Activated CD4-positive, CD25-positive, alpha-beta regulatory T cell treated with anti-CD3 and anti-CD28 coated beads, Interleukin-2, amount 50 U/mL, for 72 hours (primary cell): ENCODE measurements around the gene CHEK2.
"Not testable (repeated sequence)": the region's sequence is repeated elsewhere in the genome, so short reads cannot be mapped to it uniquely, and the experiment has no call there.

ENCODE experiments used
- DNase-seq: peaks from one replicate; pipeline ENCODE4 v3.0.0; 2021

Gene CHEK2

DNA sequence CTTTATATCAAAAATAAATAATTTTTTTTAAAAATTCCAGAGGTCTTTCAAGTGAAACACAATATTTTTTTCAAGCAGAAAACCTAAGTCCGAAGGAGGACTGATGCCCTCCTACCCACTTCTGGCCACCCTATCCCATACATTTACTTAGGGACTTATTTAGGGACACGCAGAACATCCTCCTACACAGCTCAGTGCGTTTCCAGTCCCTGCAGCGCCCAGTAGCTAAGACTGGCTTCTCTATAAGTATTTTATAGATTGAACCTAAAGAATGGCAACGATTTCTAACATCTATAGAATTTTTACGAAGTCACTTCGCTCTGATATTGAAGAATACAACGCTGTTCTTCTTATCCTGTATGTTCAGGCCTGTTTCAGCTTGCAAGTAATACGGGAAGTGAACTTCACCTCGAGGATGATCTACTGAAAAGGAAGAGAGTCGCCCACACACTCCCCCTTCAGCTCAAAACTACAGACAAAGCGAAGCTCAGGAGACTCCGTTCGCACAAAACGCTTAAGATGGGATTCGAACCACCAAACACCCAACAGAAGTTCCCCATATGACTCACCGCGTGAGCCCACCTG lies 328 bp downstream of the CHEK2 start:
- DNase-seq = no peak

DNA sequence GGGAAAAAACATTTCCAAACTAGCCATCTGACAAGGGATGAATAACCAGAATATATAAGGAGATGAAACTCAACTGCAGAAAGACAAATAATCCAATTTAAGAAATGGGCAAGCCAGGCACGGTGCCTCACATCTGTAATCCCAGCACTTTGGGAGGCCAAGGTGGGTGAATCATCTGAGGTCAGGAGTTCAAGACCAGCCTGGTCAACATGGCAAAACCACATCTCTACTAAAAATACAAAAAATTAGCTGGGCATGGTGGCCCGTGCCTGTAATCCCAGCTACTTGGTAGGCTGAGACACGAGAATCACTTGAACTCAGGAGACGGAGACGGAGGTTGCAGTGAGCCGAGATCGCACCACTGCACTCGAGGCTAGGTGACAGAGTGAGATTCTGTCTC lies 2.7 kb downstream of the CHEK2 start:
- not testable (repeated sequence) for DNase-seq

DNA sequence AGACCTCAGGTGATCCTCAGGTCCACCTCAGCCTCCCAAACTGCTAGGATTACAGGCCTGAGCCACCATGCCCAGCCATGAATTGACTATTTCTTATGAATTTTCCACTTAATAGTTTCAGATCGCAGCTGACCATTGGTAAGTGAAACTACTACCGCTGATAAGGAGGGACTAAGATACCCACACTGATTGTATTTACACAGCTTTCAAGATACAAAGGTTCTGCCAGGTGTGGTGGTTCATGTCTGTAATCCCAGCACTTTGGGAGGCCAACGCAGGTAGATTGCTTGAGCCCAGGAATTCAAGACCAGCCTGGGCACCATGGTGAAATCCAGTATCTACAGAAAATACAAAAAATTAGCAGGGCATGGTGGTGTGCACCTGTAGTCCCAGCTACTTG lies 3.9 kb downstream of the CHEK2 start:
- no peak for DNase-seq

DNA sequence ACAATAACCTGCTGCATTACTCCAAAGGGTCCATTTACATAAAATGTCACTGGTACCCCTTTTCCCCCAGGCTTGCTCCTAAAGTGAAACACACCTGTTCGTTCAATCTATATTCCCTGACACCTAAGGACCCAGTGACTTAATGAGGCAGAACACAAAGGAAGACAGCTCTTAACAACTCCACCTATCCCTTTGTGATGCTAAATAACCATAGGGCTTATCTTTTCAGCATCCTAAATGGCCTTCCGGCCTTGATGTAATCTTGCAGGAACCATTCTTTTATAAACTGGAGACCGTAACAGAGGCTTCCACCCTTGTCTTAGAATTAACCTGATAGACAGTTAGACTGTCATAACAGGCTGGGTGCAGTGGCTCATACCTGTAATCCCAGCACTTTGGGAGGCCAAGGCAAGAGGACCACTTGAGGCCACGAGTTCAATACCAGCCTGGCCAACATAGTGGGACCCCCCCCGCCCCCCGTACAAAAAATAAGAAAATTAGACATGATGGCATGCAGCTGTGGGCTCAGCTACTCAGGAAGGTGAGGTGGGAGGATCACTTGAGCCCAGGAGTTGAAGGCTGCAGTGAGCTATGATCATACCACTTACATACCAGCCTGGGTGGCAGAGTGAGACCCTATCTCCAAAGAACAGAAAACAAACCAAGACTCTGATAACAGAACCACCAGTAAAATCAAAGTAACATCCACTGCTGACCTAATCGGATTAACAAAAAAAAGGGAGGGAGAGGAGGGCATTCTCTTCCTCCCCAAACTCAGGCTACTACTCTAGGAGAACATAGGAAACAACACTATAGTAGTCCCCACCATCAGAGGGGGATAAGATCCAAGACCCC lies 5.1 kb downstream of the CHEK2 start:
- no peak for DNase-seq

DNA sequence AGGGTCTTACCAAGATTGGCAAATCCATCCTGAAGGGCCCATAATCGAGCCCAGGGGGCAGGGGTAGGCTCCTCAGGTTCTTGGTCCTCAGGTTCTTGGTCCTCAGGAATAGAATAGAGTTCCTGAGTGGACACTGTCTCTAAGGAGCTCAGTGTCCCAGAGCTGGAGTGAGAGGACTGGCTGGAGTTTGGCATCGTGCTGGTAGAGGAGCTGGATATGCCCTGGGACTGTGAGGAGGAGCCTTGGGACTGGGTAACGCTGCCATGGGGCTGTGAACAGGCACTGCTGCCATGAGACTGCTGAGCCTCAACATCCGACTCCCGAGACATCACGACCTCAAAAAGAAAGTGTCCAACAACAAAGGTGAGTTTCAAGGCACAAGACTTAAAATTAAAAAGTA lies 7.2 kb downstream of the CHEK2 start:
- DNase-seq = no peak

DNA sequence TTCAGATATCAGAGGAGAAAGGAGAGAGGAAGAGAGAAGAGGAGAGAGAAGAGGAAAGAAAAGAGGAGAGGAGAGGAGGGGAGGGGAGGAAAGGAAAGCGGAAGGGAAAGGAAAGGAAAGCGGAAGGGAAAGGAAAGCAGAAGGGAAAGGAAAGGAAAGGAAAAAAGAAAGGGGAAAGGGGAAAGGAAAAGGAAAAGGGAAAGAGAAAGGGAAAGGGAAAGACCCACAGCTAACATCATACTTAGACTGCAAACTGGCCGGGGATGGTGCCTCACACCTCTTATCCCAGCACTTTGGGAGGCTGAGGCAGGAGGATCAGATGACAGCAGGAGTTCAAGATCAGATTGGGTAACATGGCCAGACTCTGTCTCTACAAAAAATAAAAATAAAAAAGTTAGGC lies 11.4 kb downstream of the CHEK2 start:
- no peak for DNase-seq

DNA sequence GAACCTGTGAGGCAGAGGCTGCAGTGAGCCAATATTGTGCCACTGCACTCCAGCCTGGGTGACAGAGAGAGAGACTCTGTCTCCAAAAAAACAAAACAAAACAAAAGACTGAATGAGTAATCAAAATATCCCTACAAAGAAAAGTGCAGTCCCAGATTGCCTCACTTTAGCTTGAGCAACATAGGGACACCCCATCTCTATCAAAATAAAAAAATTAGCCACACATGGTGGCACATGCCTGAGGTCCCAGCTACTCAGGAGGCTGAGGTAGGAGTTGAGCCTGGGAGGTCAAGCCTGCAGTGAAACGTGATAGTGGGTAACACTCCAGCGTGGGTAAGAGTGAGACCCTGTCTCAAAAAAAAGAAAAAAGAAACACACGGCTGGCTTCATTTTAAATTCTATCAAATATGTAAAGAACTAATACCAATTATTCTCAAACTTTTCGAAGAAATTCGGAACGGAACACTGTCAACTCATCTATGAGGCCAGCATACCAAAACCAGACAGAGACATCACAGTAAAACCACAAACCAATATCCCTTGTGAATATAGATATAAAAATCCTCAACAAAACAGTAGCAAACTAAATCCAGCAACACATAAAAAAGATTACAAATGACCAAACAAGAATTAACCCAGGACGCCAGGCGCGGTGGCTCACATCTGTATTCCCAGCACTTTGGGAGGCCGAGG lies 12.9 kb downstream of the CHEK2 start:
- DNase-seq = no peak

DNA sequence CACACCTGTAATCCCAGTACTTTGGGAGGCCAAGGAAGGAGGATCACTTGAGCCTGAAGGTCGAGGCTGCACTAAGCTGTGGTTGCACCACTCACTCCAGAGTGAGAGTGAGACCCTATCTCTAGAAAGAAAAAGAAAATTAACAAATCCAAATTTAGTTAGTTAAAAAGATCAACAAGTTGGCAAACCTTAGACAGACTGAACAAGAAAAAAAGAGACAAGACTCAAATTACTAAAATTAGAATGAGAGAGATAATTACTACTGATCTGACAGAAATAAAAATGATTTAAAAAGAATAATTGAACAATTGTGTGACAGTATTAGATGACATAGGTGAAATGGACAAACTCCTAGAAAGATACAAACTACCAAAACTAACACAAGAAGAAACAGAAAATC lies 13.6 kb downstream of the CHEK2 start:
- no peak for DNase-seq

DNA sequence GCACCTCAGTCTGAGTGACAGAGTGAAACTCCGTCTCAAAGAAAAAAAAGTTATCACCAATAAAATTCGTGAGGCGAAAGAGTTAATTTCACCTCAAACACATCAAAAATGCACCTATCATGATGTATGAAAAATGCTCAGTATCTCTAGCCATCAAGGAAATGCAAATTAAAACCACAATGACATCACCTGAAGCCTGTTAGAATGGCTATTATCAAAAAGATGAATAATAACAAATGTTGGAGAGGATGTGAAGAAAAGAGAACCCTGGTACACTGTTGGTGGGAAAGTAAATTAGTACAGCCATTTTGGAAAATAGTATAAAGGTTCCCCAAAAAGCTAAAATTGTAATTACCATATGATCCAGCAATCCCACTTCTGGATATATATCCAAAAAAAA lies 23.6 kb downstream of the CHEK2 start:
- no peak for DNase-seq

DNA sequence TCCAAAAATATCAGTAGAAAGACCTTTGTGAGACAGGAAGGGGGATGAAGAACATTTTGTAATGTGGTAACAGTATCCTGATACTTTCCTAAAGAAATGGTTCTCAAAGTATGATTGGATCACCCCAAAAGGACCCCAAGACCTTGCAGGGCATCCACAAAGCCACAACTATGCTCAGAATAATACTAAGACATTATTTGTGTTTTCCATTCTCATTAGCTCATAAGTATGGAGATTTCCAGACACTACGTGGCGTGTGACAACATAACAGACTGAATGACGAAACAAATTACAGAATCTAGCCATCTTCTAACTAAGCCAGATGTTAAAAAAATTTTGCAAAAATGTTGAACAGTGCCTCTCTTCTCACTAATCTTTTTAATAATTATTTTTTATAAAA lies 24.9 kb downstream of the CHEK2 start:
- DNase-seq = no peak

DNA sequence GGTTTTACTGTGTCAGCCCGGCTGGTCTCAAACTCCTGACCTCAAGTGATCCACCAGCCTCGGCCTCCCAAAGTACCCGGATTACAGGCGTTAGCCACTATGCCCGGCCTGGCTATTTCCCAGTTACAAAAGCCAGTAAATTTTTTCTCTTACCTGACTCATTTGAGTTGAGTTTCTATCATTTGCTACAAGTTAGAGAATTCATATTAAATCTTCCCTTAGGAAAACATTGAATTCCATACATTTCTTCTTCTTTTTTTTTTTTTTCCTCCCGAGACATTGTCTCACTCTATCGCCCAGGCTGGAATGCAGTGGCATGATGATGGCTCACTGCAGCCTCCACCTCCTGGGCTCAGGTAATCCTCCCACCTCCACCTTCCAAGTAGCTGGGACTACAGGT lies 26.0 kb downstream of the CHEK2 start:
- DNase-seq = no peak

DNA sequence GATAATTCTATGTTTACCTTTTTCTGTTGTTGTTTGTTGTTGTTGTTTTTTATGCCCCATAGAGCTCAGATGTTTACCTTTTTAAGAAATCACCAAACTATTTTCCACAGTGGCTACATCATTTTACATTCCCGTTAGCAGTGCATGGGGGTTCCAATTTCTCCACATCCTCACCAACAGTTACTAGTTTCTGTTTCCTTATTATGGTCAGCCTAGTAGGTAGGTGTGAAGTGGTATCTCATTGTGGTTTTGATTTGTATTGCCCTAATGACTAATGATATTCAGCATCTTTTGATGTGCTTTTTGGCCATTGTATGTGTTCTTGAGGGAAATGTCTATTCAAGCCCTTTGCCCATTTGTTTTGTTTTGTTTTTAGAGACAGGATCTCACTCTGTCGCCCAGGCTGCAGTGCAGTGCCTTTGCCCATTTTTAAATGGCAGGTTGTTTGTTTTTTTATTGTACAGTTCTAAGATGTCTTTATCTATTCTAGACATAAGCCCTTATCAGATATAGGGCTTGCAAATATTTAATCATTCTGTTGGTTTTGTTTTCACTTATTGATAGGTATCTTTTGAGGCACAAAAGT lies 27.5 kb downstream of the CHEK2 start:
- DNase-seq = no peak

DNA sequence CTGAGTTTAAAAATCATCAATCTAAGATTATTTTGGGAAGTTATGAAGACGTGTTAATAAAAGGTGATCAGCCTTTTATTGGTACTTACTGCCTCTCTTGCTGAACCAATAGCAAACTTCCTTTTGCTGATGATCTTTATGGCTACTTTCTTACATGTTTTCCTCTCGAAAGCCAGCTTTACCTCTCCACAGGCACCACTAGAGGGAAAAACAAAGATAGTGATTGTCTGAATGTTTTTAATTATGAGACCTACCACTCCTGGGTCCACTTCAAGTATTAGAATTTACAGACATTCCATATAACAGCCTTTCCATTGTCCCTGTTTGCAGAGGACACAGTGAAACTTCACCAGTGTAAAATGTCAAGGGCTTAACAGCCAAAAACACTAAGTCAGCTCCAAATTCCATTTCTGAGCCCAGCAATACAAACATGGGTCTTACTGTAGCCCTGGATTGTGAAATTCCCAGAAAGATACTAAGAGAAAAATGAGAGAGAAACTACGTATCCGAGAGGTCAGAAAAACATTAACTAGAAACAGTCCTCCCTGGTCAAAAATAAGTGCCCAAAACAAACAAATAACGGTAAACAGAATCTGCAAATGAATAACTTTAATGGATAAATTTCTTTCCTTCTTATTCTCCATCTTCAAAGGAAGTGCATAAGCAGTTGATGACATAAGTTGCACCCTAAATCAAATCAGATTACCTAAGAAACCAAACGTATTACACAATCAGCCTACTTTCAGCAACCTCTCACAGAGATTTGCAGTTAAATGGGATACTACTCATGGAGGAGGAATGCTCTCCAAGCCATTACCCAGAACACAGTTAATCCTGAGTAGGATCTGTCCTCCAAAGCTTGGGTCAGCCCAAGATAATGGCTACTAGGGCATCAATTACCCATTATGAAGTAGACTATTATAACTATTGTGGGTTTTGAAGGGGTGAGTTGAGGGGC lies 29.5 kb downstream of the CHEK2 start:
- DNase-seq = no peak

DNA sequence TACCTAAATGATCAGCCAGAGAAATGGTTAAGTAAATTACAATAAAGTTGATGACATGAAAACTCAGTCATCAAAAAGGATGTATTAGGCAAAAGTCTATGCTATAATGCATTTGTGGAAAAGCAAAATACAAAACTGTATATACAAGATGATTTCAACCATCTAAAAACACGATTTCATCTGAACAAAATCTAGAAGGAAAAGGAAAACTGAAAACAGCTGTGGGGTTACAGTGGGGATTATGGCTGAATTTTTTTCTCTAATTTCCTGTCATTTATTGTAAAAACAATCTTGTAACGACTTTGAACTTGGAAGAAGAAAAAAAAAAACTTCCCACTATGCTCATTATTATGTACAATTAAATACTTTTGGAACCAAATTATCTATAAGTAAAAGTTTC lies 30.3 kb downstream of the CHEK2 start:
- DNase-seq = no peak

DNA sequence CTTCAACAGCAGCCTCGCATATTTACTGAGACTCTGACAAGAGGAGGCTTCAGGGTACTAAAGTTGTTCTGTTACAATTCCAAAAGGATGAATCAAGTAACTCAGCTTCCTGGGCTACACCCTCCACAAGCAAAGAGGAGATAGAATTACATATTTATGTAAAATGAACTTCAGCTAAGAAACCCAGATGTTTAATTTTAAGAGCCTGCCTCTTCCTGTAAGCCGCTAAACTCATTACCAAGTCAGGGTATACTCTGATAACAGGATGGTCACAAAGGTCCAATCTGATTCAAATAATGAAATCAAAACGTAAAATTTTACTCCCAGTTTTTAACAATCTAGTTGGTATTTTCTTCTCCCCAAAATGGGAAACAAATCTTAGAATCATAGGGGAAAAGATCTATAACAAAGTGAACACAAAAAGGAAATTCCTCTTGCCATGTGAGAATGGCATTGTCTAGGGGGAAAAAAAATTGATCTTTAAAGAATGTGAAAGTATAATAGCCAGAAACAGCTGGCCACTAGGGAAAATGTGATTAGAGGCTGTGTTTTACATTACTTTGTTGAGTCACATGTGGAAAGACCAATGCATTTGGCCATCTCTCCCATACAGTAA lies 30.9 kb downstream of the CHEK2 start:
- no peak for DNase-seq

DNA sequence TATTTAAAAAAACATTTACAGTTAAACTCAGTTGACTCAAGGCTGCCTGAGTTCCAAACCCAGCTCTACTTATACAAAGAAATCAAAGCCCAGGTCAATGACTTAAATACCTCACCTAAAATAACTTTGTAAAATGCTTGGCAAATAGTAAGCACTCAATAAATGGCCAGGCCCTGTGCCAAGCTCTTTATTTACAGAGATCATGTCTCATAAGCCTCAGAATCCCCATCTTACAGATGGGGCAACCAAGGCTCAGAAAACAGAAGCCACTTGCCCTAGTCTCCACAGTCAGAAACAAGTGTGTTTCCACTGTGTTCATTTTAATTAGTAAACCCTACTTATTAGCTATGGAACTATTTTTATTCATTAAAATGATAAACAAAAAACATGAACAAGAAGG lies 31.5 kb downstream of the CHEK2 start:
- DNase-seq = no peak

DNA sequence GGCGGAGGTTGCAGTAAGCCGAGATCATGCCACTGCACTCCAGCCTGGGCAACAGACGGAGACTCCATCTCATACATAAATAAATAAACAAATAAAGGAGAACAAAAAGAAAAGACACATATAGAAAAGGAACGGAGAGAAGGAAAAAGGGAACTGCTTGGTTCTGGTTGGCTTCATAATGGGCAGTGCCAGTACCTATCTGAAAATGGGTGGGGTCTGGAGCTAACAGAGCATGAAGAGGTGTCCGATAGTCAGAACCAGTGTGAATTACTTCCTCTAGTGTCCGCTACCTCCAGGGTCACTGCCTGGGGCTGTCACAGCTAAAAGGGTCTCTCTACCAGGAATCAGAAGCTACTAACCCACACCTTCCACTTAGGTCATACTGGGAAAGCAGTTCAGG lies 34.8 kb downstream of the CHEK2 start:
- DNase-seq = no peak

DNA sequence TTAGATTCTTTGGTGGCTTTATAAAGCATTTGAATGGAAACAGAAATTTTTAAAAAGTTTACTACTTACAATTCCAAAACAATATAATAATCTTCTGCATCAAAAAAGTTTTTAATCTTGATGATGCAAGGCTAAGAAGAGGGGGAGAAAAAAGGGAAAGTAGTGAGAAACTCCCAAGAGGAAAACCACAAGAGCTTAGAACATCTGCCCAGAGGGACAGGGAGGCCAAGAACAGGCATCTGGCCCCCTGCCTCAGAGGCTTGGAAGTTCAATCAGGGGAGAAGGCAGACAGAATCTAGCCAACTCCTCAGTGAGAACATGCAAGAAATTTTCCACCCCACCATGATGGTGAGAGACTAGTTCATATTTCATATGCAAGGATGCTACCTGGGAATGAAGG lies 38.2 kb downstream of the CHEK2 start:
- no peak for DNase-seq

DNA sequence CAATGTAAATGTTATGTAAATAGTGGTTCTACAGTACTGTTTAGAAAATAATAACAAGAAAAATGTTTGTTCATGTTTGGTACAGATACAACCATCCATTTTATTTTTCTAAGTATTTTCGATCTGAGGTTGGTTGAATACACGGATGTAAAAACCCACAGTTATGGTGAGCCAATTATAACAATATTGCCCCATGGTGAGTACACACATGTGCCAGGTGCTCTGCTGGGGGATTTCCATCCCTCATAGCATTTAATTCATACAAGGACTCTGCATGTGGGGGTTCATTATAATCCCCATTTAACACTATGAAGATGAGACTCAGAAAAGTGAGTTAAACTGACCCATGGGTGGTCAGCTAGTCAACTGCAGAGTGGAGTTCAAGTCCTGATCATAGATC lies 38.7 kb downstream of the CHEK2 start:
- no peak for DNase-seq

DNA sequence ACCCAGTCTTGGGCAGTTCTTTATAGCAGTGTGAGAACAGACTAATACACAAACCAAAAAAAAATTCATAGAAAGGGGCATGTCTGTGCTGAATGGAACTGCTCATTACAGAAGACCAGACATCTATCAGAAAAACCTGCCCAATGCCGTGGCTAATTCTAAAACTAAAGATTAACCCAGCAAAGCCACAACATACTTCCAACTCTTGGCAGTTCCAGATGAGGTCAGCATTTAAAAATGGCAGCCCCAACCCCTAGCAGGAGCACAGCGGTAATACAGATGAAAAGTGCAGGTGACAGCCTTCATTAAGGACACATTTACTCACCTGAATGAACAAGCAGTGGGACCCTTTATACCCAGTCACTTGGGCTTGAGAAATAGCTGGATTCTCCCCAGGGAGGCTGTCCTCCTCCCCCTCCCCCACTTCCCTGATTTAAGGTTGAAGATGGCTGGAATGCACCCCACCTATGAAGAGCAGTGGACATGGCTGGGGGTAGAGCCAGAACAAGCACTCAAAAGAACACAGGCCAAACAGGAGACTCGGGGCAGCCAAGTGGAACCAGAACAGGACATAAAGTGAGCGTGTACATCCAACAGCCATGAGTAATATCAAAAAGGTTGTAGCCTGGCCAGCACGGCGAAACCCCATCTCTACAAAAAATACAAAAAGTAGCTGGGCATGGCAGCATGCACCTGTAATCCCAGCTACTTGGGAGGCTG lies 48.4 kb downstream of the CHEK2 start:
- DNase-seq = not testable (repeated sequence)

DNA sequence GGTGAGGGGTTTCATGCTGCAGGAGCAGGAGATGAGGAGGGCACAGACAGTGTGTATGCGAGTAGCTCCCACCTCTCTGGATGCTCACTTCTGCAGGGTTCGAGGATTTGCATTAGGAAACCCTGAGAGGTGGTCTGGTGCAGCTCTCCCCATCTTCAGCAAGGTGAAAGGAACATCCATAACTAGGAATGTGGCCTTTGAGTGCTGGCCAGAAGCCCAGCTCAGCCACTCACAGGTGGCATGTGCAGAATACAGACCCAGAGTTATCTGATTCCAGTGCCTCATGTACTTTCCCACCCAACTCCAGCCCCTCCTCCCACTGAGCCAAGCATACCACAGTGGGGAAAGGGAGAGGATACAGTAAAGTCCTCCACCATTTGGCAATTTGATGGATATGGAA lies 51.8 kb downstream of the CHEK2 start:
- not testable (repeated sequence) for DNase-seq
